Measurements from ENCODE around the gene LEP.

Gene LEP

DNA sequence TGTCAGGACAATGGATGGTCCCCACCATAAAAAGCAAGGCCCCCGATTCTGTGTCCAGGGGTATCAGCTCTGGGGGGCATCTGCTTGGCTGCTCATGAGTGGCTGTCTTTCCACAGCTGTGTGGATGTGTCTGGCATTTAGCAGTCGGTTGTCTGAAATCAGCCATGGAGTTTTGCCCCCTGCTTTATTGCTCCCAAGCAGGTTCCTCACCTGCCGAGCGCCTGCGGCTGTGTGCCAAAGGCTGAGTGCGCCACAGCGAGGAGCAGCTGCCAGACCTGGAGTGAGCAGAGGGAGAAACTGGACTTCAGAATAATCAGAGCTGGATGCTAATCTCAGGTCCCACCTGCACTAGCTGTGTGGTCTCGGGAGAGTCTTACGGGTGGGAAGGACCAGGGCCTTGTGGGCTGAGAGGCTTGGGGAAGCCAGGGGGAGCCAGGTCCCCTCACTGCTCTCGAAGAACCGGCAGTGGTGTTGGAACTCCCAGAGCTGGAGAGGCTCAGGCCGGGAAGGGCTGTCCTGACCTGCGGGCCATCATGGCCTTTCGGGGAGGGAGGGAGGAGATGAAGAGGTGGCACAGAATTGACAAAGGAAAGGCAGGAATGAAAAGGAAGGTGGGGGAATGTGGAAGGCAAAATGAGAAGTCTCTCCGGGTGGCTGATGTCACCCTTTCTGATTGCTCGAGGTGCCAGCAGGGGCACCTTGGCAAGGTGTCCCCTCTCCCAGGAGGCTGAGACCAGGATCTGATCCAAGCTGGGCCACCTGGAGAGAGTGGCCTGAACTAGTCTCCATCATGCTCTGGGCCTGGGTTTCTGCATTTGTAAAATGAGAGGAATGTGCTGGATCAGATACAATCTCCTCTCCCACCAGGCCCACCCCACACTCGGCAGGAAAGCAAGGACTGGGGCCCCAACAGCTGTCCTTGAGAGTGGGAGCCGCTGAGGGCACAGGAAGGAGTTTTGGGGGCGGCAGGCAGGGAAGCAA, 30.2 kb upstream of the LEP start:
- TF ChIP-seq, protein P1, sequence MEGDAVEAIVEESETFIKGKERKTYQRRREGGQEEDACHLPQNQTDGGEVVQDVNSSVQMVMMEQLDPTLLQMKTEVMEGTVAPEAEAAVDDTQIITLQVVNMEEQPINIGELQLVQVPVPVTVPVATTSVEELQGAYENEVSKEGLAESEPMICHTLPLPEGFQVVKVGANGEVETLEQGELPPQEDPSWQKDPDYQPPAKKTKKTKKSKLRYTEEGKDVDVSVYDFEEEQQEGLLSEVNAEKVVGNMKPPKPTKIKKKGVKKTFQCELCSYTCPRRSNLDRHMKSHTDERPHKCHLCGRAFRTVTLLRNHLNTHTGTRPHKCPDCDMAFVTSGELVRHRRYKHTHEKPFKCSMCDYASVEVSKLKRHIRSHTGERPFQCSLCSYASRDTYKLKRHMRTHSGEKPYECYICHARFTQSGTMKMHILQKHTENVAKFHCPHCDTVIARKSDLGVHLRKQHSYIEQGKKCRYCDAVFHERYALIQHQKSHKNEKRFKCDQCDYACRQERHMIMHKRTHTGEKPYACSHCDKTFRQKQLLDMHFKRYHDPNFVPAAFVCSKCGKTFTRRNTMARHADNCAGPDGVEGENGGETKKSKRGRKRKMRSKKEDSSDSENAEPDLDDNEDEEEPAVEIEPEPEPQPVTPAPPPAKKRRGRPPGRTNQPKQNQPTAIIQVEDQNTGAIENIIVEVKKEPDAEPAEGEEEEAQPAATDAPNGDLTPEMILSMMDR (IDR thresholded peaks at IDR 0.05; ENCODE audit: insufficient read depth, low read depth, low read length, missing control alignments), result no peak
- DNase-seq (ENCODE audit: low read depth), result no peak

GRCh38 chr7:128211626-128212025, 29.5 kb upstream of the LEP start:
- no peak for DNase-seq (ENCODE audit: low read depth)
- TF ChIP-seq, protein P1 (IDR thresholded peaks at IDR 0.05; ENCODE audit: insufficient read depth, low read depth, low read length, missing control alignments), result no peak
- H3K4me3 ChIP-seq (ENCODE audit: low read depth, low read length), result no peak overlapping the region

More for the DNA sequence above, 30.2 kb upstream of the LEP start:
- no peak overlapping the region for H3K4me3 ChIP-seq (ENCODE audit: low read depth, low read length)

- no peak overlapping the region for H3K4me3 ChIP-seq (ENCODE audit: low read depth, low read length)
- TF ChIP-seq, protein P1 (IDR thresholded peaks at IDR 0.05; ENCODE audit: insufficient read depth, low read depth, low read length, missing control alignments), result no peak
- DNase-seq (ENCODE audit: low read depth), result no peak
These were observed 26.6 kb upstream of the LEP start for GRCh38 chr7:128214463-128214862.

DNA sequence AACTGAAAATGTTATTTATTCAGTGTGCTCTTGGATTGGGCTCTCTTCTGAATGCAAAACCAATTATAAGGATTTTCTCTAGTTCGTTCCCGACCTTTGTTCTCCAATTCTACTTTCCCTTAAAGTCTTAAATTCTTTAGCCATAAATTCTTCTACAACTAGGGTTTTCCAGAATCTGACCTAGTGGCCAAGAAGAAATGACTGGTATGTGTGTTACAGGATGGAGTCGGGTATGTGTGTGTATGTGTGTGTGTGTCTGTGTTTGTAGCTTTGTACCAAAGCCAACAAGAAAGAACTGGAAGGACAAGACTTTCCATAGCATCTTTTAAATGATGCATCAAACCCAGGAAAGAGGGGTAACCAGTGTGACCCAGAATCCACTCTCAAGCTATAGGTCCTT, 25.8 kb upstream of the LEP start:
- TF ChIP-seq, protein P1 (IDR thresholded peaks at IDR 0.05; ENCODE audit: insufficient read depth, low read depth, low read length, missing control alignments), result no peak
- no peak for DNase-seq (ENCODE audit: low read depth)
- H3K4me3 ChIP-seq (ENCODE audit: low read depth, low read length), result no peak overlapping the region

DNA sequence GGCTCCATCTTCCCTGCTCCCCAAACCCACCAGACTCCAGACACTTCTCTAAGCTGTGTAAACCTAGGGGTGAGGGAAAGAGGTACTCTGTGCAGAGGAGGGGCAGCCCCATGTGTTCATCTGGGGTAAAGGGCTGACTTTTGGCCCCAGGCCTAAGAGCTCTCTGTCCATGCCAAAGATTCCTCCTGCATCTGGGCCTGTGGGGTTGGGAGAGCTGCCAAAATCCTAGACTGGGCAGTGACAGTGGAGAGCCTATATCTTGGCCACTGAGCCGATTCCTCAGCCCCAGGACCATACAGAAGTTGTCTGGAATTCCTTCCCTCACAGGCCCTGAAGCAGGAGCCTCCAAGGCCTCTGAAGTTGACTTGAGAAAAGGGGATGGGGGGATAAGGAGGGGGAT, 25.3 kb upstream of the LEP start:
- H3K4me3 ChIP-seq (ENCODE audit: low read depth, low read length), result no peak overlapping the region
- DNase-seq (ENCODE audit: low read depth), result no peak
- TF ChIP-seq, protein P1 (IDR thresholded peaks at IDR 0.05; ENCODE audit: insufficient read depth, low read depth, low read length, missing control alignments), result no peak

DNA sequence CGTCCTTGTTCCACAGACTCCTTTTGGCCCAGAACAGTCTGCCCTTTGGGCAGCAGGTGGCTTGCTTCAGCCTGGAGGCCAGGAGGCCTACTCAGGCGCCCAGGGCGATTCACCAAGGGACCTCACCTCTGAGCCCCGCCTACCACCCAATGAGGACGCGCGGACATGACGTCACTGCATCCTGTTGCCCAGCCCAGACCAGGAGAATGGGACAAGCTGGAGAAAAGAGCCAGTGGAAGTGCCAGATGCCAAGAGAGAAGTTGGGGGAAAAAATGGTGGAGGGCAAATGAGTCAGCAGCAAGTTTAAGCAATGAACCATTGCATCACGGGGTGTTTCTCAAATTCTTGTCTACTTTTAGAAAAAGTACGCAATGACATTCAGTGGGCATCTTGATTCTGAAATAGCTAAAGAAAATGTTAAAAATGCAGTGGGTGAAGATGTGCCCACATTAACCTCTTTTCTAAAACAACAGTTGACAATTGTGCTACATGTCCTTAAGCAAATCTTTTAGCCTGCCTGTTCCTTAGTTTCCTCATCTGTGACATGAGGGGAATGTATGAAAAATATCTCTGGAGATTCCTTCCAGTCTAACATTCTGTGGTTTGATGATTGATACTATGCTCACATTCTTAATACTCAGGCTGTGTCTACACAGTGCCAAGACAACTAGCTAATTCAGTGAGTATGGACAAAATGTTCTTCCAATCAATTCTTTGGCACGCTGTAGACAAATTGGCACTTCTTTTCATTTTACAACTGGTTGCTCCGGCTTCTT, 23.9 kb upstream of the LEP start:
- H3K4me3 ChIP-seq (ENCODE audit: low read depth, low read length), result no peak overlapping the region
- no peak for DNase-seq (ENCODE audit: low read depth)
- TF ChIP-seq, protein P1 (IDR thresholded peaks at IDR 0.05; ENCODE audit: insufficient read depth, low read depth, low read length, missing control alignments), result no peak

Measured in GM12865 (cell line).